ENCODE measurements around the gene RNF157. TPM values are rescaled to one million over a fixed set of nuclear protein-coding genes. Genes with fewer than 3 reads are reported as not detected.
A peak's percentile ranks its signal among the peaks of the same experiment; 100 is the strongest.

Gene RNF157
- total and polyA plus RNA-seq, 2 of the 13 experiments (the other 11 are each of a cell fraction or from before 2014, with no cell fraction given), result 0.44 to 1.5 TPM

DNA sequence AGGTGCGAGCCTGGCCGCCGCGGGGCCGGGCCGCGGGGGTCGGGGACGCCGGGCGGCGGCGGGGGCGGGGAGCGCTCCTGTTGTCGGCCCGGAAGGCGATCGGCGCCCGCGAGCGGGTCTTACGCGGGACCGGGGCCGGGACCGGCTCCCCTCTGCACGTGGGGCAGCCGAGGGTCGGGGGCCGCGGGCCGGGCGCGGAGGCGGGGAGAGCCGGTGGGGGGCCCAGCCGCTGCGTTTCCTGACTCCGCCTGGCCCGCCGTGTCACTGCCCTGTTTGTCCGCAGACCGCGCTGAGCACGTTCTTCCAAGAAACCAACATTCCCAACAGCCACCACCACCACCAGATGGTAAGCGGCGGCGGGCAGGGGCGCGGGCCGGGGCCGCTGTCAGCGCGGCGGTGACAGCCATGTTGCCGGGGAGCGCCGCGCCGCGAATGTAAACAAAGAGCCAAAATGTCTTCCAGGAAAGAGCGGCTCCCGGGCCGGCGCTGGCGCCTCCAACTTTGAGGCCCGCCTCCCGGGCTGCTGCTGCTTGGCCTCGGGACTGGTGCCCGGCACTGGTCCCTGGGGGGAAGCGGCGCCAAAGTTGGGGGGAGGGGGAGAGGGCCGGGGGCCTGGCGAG is 25.4 kb upstream of the RNF157 start (continued):
- no peak for TF ChIP-seq HNRNPH1 (optimal IDR thresholded peaks at IDR 0.05; ENCODE audit: low read depth, low read length)
- TF ChIP-seq ZNF766 (CRISPR knock-in tag; IDR thresholded peaks at IDR 0.05; ENCODE audit: borderline replicate concordance), result no peak
- TF ChIP-seq MED13 (CRISPR knock-in tag; IDR thresholded peaks at IDR 0.05), result no peak
- TF ChIP-seq SIN3A (IDR thresholded peaks at IDR 0.05; ENCODE audit: borderline replicate concordance, low read depth, low read length), result peak; percentile 95; the same call in 1 of the 2 replicates
- TF ChIP-seq NR1H2 (CRISPR knock-in tag; IDR thresholded peaks at IDR 0.05; ENCODE audit: borderline replicate concordance, low read depth), result no peak
- no peak for TF ChIP-seq ZFP36L1 (CRISPR knock-in tag; IDR thresholded peaks at IDR 0.05)
- no peak for TF ChIP-seq PRPF4 (IDR thresholded peaks at IDR 0.05; ENCODE audit: low read depth, low read length, poor library complexity, severe bottlenecking)
- peak; percentile 64 for TF ChIP-seq ZNF687 (CRISPR knock-in tag; IDR thresholded peaks at IDR 0.05)
- TF ChIP-seq NR3C1 (CRISPR knock-in tag; IDR thresholded peaks at IDR 0.05), result no peak
- TF ChIP-seq, protein P1, sequence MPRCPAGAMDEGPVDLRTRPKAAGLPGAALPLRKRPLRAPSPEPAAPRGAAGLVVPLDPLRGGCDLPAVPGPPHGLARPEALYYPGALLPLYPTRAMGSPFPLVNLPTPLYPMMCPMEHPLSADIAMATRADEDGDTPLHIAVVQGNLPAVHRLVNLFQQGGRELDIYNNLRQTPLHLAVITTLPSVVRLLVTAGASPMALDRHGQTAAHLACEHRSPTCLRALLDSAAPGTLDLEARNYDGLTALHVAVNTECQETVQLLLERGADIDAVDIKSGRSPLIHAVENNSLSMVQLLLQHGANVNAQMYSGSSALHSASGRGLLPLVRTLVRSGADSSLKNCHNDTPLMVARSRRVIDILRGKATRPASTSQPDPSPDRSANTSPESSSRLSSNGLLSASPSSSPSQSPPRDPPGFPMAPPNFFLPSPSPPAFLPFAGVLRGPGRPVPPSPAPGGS (CRISPR knock-in tag; IDR thresholded peaks at IDR 0.05), result 0 out of 2 replicates have a peak, but pooled peaks have one; percentile 21
- TF ChIP-seq CHCHD3 (CRISPR knock-in tag; IDR thresholded peaks at IDR 0.05), result no peak
- no peak for TF ChIP-seq ZNF230 (CRISPR knock-in tag; IDR thresholded peaks at IDR 0.05)
- no peak; the same call in 1 of the 2 replicates for TF ChIP-seq SMAD1 (CRISPR knock-in tag; IDR thresholded peaks at IDR 0.05; ENCODE audit: borderline replicate concordance, low read depth)
- TF ChIP-seq PHB2 (IDR thresholded peaks at IDR 0.05; ENCODE audit: partially characterized antibody), result no peak
- TF ChIP-seq FOXO1 (CRISPR knock-in tag; IDR thresholded peaks at IDR 0.05), result peak; percentile 45; the same call in 1 of the 2 replicates
- TF ChIP-seq ZSCAN20 (CRISPR knock-in tag; IDR thresholded peaks at IDR 0.05; ENCODE audit: borderline replicate concordance), result peak; percentile 57; the same call in 1 of the 2 replicates
- no peak for TF ChIP-seq KLF13 (CRISPR knock-in tag; IDR thresholded peaks at IDR 0.05)
- TF ChIP-seq SMC3 (IDR thresholded peaks at IDR 0.05; ENCODE audit: low read length), result no peak
- TF ChIP-seq ZNF274 (CRISPR knock-in tag; IDR thresholded peaks at IDR 0.05), result 0 out of 2 replicates have a peak, but pooled peaks have one; percentile 36
- TF ChIP-seq ZBTB21 (CRISPR knock-in tag; IDR thresholded peaks at IDR 0.05), result no peak
- no peak for TF ChIP-seq MBD4 (IDR thresholded peaks at IDR 0.05; ENCODE audit: borderline replicate concordance, low read length)
- no peak for TF ChIP-seq FIP1L1 (IDR thresholded peaks at IDR 0.05; ENCODE audit: borderline replicate concordance, insufficient read depth, low read depth, low read length)
- TF ChIP-seq, protein P2, sequence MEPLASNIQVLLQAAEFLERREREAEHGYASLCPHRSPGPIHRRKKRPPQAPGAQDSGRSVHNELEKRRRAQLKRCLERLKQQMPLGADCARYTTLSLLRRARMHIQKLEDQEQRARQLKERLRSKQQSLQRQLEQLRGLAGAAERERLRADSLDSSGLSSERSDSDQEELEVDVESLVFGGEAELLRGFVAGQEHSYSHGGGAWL (CRISPR knock-in tag; IDR thresholded peaks at IDR 0.05), result peak; percentile 57; the same call in 1 of the 2 replicates
- TF ChIP-seq ZSCAN22 (CRISPR knock-in tag; IDR thresholded peaks at IDR 0.05), result no peak
- TF ChIP-seq TCF7 (IDR thresholded peaks at IDR 0.05; ENCODE audit: low read depth), result no peak
- peak; percentile 95 for TF ChIP-seq YY1 (IDR thresholded peaks at IDR 0.05; ENCODE audit: insufficient read depth, insufficient replicate concordance, low read depth, low read length)
- 0 out of 2 replicates have a peak, but pooled peaks have one; percentile 30 for TF ChIP-seq ZNF331 (CRISPR knock-in tag; IDR thresholded peaks at IDR 0.05)
